H9 (cell line): Measurements from ENCODE around the gene HS3ST3B1. TPM values are rescaled to one million over a fixed set of nuclear protein-coding genes. Genes with fewer than 3 reads are reported as not detected.
A peak's percentile ranks its signal among the peaks of the same experiment; 100 is the strongest.

ENCODE experiments used
- DNase-seq: peaks from one replicate; pipeline ENCODE4 v3.0.0-alpha.2; 2017
- H2AFZ ChIP-seq: one replicate; pipeline ENCODE4 v1.6.1; 2013; ENCODE audit warnings: mild to moderate bottlenecking, low read length, control low read depth, moderate library complexity
- H2AK5ac ChIP-seq: 2 replicates; pipeline ENCODE4 v1.6.1; 2013; ENCODE audit warnings: low read length, control low read depth, mixed read lengths; ENCODE audit not compliant: insufficient read length
- H2BK120ac ChIP-seq: one replicate; pipeline ENCODE4 v1.6.1; 2013; ENCODE audit warnings: low read depth, mild to moderate bottlenecking, low read length, control low read depth, inconsistent platforms; ENCODE audit not compliant: poor library complexity, severe bottlenecking
- H2BK12ac ChIP-seq: 2 replicates; pipeline ENCODE4 v1.6.1; 2013; ENCODE audit warnings: low read length, control low read depth, mixed read lengths, low read depth; ENCODE audit not compliant: insufficient read length
- H2BK15ac ChIP-seq: 2 replicates; pipeline ENCODE4 v1.6.1; 2013; ENCODE audit warnings: low read depth, low read length, control low read depth
- H2BK20ac ChIP-seq: one replicate; pipeline ENCODE4 v1.6.1; 2013; ENCODE audit warnings: low read depth, mild to moderate bottlenecking, low read length, control low read depth, inconsistent platforms; ENCODE audit not compliant: poor library complexity, severe bottlenecking
- H2BK5ac ChIP-seq: 2 replicates; pipeline ENCODE4 v1.6.1; 2013; ENCODE audit warnings: low read length, control low read depth, mixed read lengths; ENCODE audit not compliant: insufficient read length
- H3K14ac ChIP-seq: 2 replicates; pipeline ENCODE4 v1.6.1; 2013; ENCODE audit warnings: low read length, control low read depth; ENCODE audit not compliant: insufficient read depth
- H3K18ac ChIP-seq: 2 replicates; pipeline ENCODE4 v1.6.1; 2013; ENCODE audit warnings: low read depth, mild to moderate bottlenecking, mixed read lengths, low read length, control low read depth; ENCODE audit not compliant: insufficient read length
- H3K23ac ChIP-seq: 2 replicates; pipeline ENCODE4 v1.6.1; 2013; ENCODE audit warnings: low read length, control low read depth, mixed read lengths, low read depth; ENCODE audit not compliant: insufficient read length
- H3K23me2 ChIP-seq: 2 replicates; pipeline ENCODE4 v1.6.1; 2013; ENCODE audit warnings: low read depth, mild to moderate bottlenecking, mixed read lengths, low read length, control low read depth; ENCODE audit not compliant: insufficient read length, poor library complexity, severe bottlenecking
- H3K27ac ChIP-seq: 2 replicates; pipeline ENCODE4 v1.5.1; 2013; ENCODE audit warnings: low read length, control low read depth, mixed read lengths, low read depth; ENCODE audit not compliant: insufficient read length
- H3K27me3 ChIP-seq: 2 replicates; pipeline ENCODE4 v1.6.1; 2013; ENCODE audit warnings: low read length, control low read depth, inconsistent platforms; ENCODE audit not compliant: insufficient read depth
- H3K4ac ChIP-seq: 2 replicates; pipeline ENCODE4 v1.6.1; 2013; ENCODE audit warnings: low read depth, mild to moderate bottlenecking, control low read depth, inconsistent platforms, low read length, moderate library complexity
- H3K4me1 ChIP-seq: 2 replicates; pipeline ENCODE4 v1.6.1; 2013; ENCODE audit warnings: low read length, control low read depth, inconsistent platforms; ENCODE audit not compliant: insufficient read depth
- H3K4me2 ChIP-seq: 2 replicates; pipeline ENCODE4 v1.6.1; 2013; ENCODE audit warnings: low read length, control low read depth, mixed read lengths; ENCODE audit not compliant: insufficient read length, insufficient read depth
- H3K56ac ChIP-seq: 2 replicates; pipeline ENCODE4 v1.6.1; 2013; ENCODE audit warnings: low read depth, mild to moderate bottlenecking, mixed read lengths, low read length, control low read depth; ENCODE audit not compliant: insufficient read length
- H3K79me1 ChIP-seq: 2 replicates; pipeline ENCODE4 v1.6.1; 2013; ENCODE audit warnings: low read depth, mild to moderate bottlenecking, moderate library complexity, low read length, control low read depth, inconsistent platforms; ENCODE audit not compliant: insufficient read depth, poor library complexity, severe bottlenecking
- H3K79me2 ChIP-seq: 2 replicates; pipeline ENCODE4 v1.6.1; 2013; ENCODE audit warnings: low read length, control low read depth, inconsistent platforms; ENCODE audit not compliant: insufficient read depth
- H3K9ac ChIP-seq: 2 replicates; pipeline ENCODE4 v1.6.1; 2013; ENCODE audit warnings: low read length, control low read depth, mixed read lengths; ENCODE audit not compliant: insufficient read length; ENCODE audit errors: extremely low read depth
- H3K9me3 ChIP-seq: one replicate; pipeline ENCODE4 v1.6.1; 2013; ENCODE audit warnings: low read depth, low read length, inconsistent platforms; ENCODE audit not compliant: control insufficient read depth
- H3T11ph ChIP-seq: one replicate; pipeline ENCODE4 v1.6.1; 2013; ENCODE audit warnings: mild to moderate bottlenecking, low read length, control low read depth, inconsistent platforms
- H4K20me1 ChIP-seq: one replicate; pipeline ENCODE4 v1.6.1; 2013; ENCODE audit not compliant: control insufficient read depth, insufficient read length, insufficient read depth
- H4K5ac ChIP-seq: 2 replicates; pipeline ENCODE4 v1.6.1; 2013; ENCODE audit warnings: low read depth, mild to moderate bottlenecking, mixed read lengths, low read length, control low read depth; ENCODE audit not compliant: insufficient read length
- H4K8ac ChIP-seq: replicated peaks from 2 replicates; pipeline ENCODE4 v1.6.1; 2013; ENCODE audit warnings: low read length, control low read depth, mixed read lengths, low read depth; ENCODE audit not compliant: insufficient read length
- H4K91ac ChIP-seq: 2 replicates; pipeline ENCODE4 v1.6.1; 2013; ENCODE audit warnings: low read depth, mild to moderate bottlenecking, moderate library complexity, mixed read lengths, low read length, control low read depth; ENCODE audit not compliant: insufficient read length
- H3K27ac Mint-ChIP-seq, 3 experiments: 2 replicates in 2 of 3; 3 replicates in 1 of 3; pipeline ENCODE4 v1.8.0; 2020 to 2021; ENCODE audit warnings: mixed read lengths in 3 of 3, mild to moderate bottlenecking in 1 of 3, moderate library complexity in 1 of 3
- H3K27me3 Mint-ChIP-seq: 2 replicates; pipeline ENCODE4 v1.8.0; 2021; ENCODE audit warnings: low read depth, mild to moderate bottlenecking, moderate library complexity, mixed read lengths
- H3K36me3 Mint-ChIP-seq, 3 experiments: 2 replicates in 2 of 3; 3 replicates in 1 of 3; pipeline ENCODE4 v1.8.0; 2020 to 2021; ENCODE audit warnings: low read depth in 3 of 3, mixed read lengths in 3 of 3; ENCODE audit not compliant: insufficient read depth in 1 of 3
- H3K4me1 Mint-ChIP-seq, 2 experiments: 2 replicates each; pipeline ENCODE4 v1.8.0; 2020; ENCODE audit warnings: mixed read lengths in 2 of 2
- H3K4me3 Mint-ChIP-seq, 2 experiments: 2 replicates in 1 of 2; 3 replicates in 1 of 2; pipeline ENCODE4 v1.8.0; 2020 to 2021; ENCODE audit warnings: mild to moderate bottlenecking in 2 of 2, mixed read lengths in 2 of 2, moderate library complexity in 1 of 2
- H3K9me3 Mint-ChIP-seq, 2 experiments: 2 replicates in 1 of 2; 3 replicates in 1 of 2; pipeline ENCODE4 v1.8.0; 2020; ENCODE audit warnings: mild to moderate bottlenecking in 2 of 2, mixed read lengths in 2 of 2, moderate library complexity in 1 of 2
- WGBS: extraction: QIAGEN DNeasy Blood & Tissue Kit; methylation state at CpG from one replicate; pipeline ENCODE4 v1.1.7; 2013; ENCODE audit warnings: missing lambda C conversion rate, low lambda C conversion rate, mixed read lengths; ENCODE audit not compliant: insufficient read length; ENCODE audit errors: extremely low coverage; 5-methylcytosine and 5-hydroxymethylcytosine counted together
- total RNA-seq: library from RNA; stranded (reverse); gene quantifications from 2 replicates; pipeline ENCODE4 v1.2.1, GENCODE V29; 2021
- TF ChIP-seq, protein P1 (sequence below): fragments of 200-600 bp; sonication (generic); conservative IDR thresholded peaks from 3 replicates; pipeline ENCODE4 v1.8.0; 2021; ENCODE audit warnings: antibody characterized with exemption, mild to moderate bottlenecking

The HS3ST3B1 gene
- total RNA-seq, 1 experiment from 2014 or later = 2.8 TPM

GRCh38 chr17:14310605-14311004 lies 9.7 kb downstream of the HS3ST3B1 start:
- Histone ChIP-seq H3K9ac (no peak overlapping the region), H3K23me2 (peaks cover 13% of the 10 kb centered on the region), H4K91ac (no peak overlapping the region), H4K20me1 (no peaks in the 10 kb centered on the region), H3K23ac (no peak overlapping the region), H4K5ac (no peak overlapping the region), H2AFZ (no peak overlapping the region), H2BK5ac (no peak overlapping the region), H3K18ac (no peak overlapping the region), H3K14ac (no peak overlapping the region; the same call in 1 of the 2 replicates), H3K79me1 (no peaks in the 10 kb centered on the region), H2BK120ac (no peak overlapping the region), H3K9me3 (no peaks in the 10 kb centered on the region), H3T11ph (no peak overlapping the region), H2BK20ac (no peak overlapping the region), H3K4ac (no peak overlapping the region), H4K8ac (no peak overlapping the region), H3K27ac (no peak overlapping the region), H2BK12ac (no peak overlapping the region), H3K56ac (no peak overlapping the region), H3K79me2 (no peaks in the 10 kb centered on the region; the same call in 1 of the 2 replicates), H2BK15ac (no peak overlapping the region), H3K4me1 (peaks cover 18% of the 10 kb centered on the region; the same call in 1 of the 2 replicates), H3K4me2 (peak overlapping the region; percentile 83), H3K27me3 (peaks cover 5% of the 10 kb centered on the region; the same call in 1 of the 2 replicates), H2AK5ac (no peak overlapping the region)
- DNase-seq = peak; percentile 50
- H3K36me3 Mint-ChIP-seq = peaks cover 4 to 12% (median 10%) of the 10 kb centered on the region in 3 experiments; a peak in 5 of 7 replicates
- H3K27me3 Mint-ChIP-seq = peaks cover 21% of the 10 kb centered on the region
- WGBS = no CpG with 5 or more reads among the region's 7 CpGs
- H3K27ac Mint-ChIP-seq = peak overlapping the region in 1 of 3 experiments; percentile 96; a peak in 1 of 7 replicates
- peaks cover 3 to 5% of the 10 kb centered on the region in 2 experiments; a peak in 3 of 5 replicates for H3K9me3 Mint-ChIP-seq
- TF ChIP-seq, protein P1, sequence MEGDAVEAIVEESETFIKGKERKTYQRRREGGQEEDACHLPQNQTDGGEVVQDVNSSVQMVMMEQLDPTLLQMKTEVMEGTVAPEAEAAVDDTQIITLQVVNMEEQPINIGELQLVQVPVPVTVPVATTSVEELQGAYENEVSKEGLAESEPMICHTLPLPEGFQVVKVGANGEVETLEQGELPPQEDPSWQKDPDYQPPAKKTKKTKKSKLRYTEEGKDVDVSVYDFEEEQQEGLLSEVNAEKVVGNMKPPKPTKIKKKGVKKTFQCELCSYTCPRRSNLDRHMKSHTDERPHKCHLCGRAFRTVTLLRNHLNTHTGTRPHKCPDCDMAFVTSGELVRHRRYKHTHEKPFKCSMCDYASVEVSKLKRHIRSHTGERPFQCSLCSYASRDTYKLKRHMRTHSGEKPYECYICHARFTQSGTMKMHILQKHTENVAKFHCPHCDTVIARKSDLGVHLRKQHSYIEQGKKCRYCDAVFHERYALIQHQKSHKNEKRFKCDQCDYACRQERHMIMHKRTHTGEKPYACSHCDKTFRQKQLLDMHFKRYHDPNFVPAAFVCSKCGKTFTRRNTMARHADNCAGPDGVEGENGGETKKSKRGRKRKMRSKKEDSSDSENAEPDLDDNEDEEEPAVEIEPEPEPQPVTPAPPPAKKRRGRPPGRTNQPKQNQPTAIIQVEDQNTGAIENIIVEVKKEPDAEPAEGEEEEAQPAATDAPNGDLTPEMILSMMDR = no peak
- H3K4me1 Mint-ChIP-seq = peaks cover 49 to 50% of the 10 kb centered on the region in 2 experiments
- H3K4me3 Mint-ChIP-seq = peak overlapping the region; percentile 75 to 83
